Tibial nerve (tissue), 4 donors: Measurements from ENCODE around the gene S100A13.

Source experiments
- EP300 ChIP-seq, 2 donors: sonication (generic); formaldehyde crosslinking; IDR thresholded peaks; one replicate each; pipeline ENCODE4 v1.6.1; 2017; ENCODE audit warnings: antibody characterized with exemption in 2 of 2, mild to moderate bottlenecking in 1 of 2
- POLR2A ChIP-seq, 2 donors: fragments of 450-650 bp; IDR thresholded peaks; one replicate each; pipeline ENCODE4 v1.6.1; 2017; ENCODE audit warnings: antibody characterized with exemption in 2 of 2, mild to moderate bottlenecking in 2 of 2, moderate library complexity in 2 of 2
- TF ChIP-seq, protein P1 (sequence below), 5 experiments: fragments of 200-600 bp in 3 of 5; fragments of 450-650 bp in 2 of 5; sonication (generic) in 3 of 5; IDR thresholded peaks; one replicate each; pipeline ENCODE4 v1.5.1; 2016 to 2019; ENCODE audit warnings: antibody characterized with exemption in 5 of 5, mild to moderate bottlenecking in 3 of 5, moderate library complexity in 2 of 5

- no peak for TF ChIP-seq POLR2A (IDR thresholded peaks at IDR 0.05)
- TF ChIP-seq, protein P1, sequence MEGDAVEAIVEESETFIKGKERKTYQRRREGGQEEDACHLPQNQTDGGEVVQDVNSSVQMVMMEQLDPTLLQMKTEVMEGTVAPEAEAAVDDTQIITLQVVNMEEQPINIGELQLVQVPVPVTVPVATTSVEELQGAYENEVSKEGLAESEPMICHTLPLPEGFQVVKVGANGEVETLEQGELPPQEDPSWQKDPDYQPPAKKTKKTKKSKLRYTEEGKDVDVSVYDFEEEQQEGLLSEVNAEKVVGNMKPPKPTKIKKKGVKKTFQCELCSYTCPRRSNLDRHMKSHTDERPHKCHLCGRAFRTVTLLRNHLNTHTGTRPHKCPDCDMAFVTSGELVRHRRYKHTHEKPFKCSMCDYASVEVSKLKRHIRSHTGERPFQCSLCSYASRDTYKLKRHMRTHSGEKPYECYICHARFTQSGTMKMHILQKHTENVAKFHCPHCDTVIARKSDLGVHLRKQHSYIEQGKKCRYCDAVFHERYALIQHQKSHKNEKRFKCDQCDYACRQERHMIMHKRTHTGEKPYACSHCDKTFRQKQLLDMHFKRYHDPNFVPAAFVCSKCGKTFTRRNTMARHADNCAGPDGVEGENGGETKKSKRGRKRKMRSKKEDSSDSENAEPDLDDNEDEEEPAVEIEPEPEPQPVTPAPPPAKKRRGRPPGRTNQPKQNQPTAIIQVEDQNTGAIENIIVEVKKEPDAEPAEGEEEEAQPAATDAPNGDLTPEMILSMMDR (IDR thresholded peaks at IDR 0.05) = no peak
- no peak for TF ChIP-seq EP300 (IDR thresholded peaks at IDR 0.05)
Observed at GRCh38 chr1:153573351-153573750, 54.0 kb downstream of the S100A13 start.
